Effector memory CD8-positive, alpha-beta T cell (primary cell): ENCODE data around the gene CD163L1.
A peak's percentile ranks its signal among the peaks of the same experiment; 100 is the strongest.
"Not testable (repeated sequence)": the region's sequence is repeated elsewhere in the genome, so short reads cannot be mapped to it uniquely, and the experiment has no call there.

Experiments used
- ATAC-seq: fragments of 150-1000 bp; cut with Tn5 transposase; replicated peaks from 2 replicates; pipeline ENCODE4 v1.10.0; 2021; ENCODE audit warnings: mild to moderate bottlenecking, moderate library complexity
- DNase-seq, 3 experiments: peaks; one replicate each; pipeline ENCODE4 v3.0.0; 2021
- H3K27ac Mint-ChIP-seq, 2 donors: one replicate each; pipeline ENCODE4 v1.8.0; 2022; ENCODE audit warnings: mild to moderate bottlenecking in 2 of 2, mixed read lengths in 2 of 2, moderate library complexity in 2 of 2
- H3K27me3 Mint-ChIP-seq, 2 donors: one replicate each; pipeline ENCODE4 v1.8.0; 2022; ENCODE audit warnings: mixed read lengths in 2 of 2
- H3K36me3 Mint-ChIP-seq: one replicate; pipeline ENCODE4 v1.8.0; 2022; ENCODE audit warnings: mild to moderate bottlenecking, moderate library complexity, mixed read lengths; ENCODE audit not compliant: insufficient read depth
- H3K4me1 Mint-ChIP-seq, 2 donors: one replicate each; pipeline ENCODE4 v1.8.0; 2022; ENCODE audit warnings: low read depth in 2 of 2, mixed read lengths in 2 of 2
- H3K4me3 Mint-ChIP-seq, 2 donors: one replicate each; pipeline ENCODE4 v1.8.0; 2022; ENCODE audit warnings: mild to moderate bottlenecking in 2 of 2, mixed read lengths in 2 of 2, moderate library complexity in 2 of 2
- H3K9me3 Mint-ChIP-seq, 2 donors: one replicate each; pipeline ENCODE4 v1.8.0; 2022; ENCODE audit warnings: mixed read lengths in 2 of 2

CD163L1 gene

GRCh38 chr12:7439579-7440505 is 4.1 kb downstream of the CD163L1 start:
- Mint-ChIP-seq H3K4me3 (peak overlapping the region; percentile 72 to 81), H3K36me3 (no peaks in the 10 kb centered on the region), H3K27me3 (peaks cover 35 to 36% of the 10 kb centered on the region in 2 donors), H3K4me1 (peaks cover 0 to 13% of the 10 kb centered on the region in 2 donors), H3K27ac (peak overlapping the region; percentile 41 to 54), H3K9me3 (no peaks in the 10 kb centered on the region)
- DNase-seq, result peak in 2 of 3 experiments; percentile 6 to 22
- peak; percentile 75 for ATAC-seq

GRCh38 chr12:7438291-7438995 is 5.5 kb downstream of the CD163L1 start:
- Mint-ChIP-seq H3K4me1 (peaks cover 0 to 13% of the 10 kb centered on the region in 2 donors), H3K27me3 (peaks cover 31 to 36% of the 10 kb centered on the region in 2 donors)
- not testable (repeated sequence) for H3K4me3 Mint-ChIP-seq, H3K9me3 Mint-ChIP-seq, DNase-seq, ATAC-seq, H3K36me3 Mint-ChIP-seq, H3K27ac Mint-ChIP-seq

DNA sequence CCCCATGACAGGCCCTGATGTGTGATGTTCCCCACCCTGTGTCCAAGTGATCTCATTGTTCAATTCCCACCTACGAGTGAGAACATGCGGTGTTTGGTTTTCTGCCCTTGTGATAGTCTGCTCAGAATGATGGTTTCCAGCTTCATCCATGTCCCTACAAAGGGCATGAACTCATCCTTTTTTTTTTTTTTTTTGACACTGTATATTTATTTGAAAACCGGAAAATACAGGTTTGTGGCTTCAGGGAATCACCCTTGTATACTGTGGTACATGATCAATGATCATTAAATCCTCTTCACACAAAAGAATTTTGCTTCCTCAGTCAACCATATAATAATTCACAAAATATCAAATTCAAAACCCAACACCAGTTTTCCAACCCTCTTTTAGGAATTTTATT is 6.5 kb downstream of the CD163L1 start:
- peaks cover 31 to 36% of the 10 kb centered on the region in 2 donors for H3K27me3 Mint-ChIP-seq
- ATAC-seq, H3K9me3 Mint-ChIP-seq, H3K27ac Mint-ChIP-seq, H3K36me3 Mint-ChIP-seq, H3K4me3 Mint-ChIP-seq, DNase-seq: not testable (repeated sequence)
- peaks cover 0 to 13% of the 10 kb centered on the region in 2 donors for H3K4me1 Mint-ChIP-seq

DNA sequence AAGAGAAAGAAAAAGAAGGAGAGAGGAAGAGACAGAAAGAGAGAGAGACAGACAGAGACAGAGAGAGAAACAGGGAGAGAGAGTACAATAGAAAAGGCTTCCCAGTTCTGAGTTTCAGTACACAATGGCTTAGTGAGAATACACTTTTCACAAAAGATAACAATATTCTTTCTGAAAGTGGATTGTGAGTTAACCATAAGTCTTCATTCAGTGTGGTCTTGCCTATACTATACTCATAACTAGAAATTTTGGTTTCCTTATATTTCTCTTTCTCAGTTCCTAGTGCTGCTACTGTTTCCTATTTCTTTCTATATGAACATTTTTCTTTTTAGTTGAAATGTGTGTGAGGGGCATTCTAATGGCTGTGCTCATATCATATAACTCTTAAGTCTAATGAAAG is 9.3 kb downstream of the CD163L1 start:
- H3K9me3 Mint-ChIP-seq, result no peaks in the 10 kb centered on the region
- H3K4me1 Mint-ChIP-seq, result peaks cover 0 to 10% of the 10 kb centered on the region in 2 donors
- H3K4me3 Mint-ChIP-seq, result no peak overlapping the region
- ATAC-seq (no peak), DNase-seq (no peak)
- H3K27ac Mint-ChIP-seq, result no peak overlapping the region
- no peaks in the 10 kb centered on the region for H3K36me3 Mint-ChIP-seq
- peaks cover 24% of the 10 kb centered on the region in 2 donors for H3K27me3 Mint-ChIP-seq

GRCh38 chr12:7433276-7433822 is 10.6 kb downstream of the CD163L1 start:
- ATAC-seq (no peak), DNase-seq (no peak)
- H3K4me3 Mint-ChIP-seq, result no peak overlapping the region
- H3K9me3 Mint-ChIP-seq, result no peaks in the 10 kb centered on the region
- no peak overlapping the region for H3K27ac Mint-ChIP-seq
- H3K4me1 Mint-ChIP-seq, result no peaks in the 10 kb centered on the region
- H3K36me3 Mint-ChIP-seq, result no peaks in the 10 kb centered on the region
- H3K27me3 Mint-ChIP-seq, result peaks cover 11 to 16% of the 10 kb centered on the region in 2 donors

DNA sequence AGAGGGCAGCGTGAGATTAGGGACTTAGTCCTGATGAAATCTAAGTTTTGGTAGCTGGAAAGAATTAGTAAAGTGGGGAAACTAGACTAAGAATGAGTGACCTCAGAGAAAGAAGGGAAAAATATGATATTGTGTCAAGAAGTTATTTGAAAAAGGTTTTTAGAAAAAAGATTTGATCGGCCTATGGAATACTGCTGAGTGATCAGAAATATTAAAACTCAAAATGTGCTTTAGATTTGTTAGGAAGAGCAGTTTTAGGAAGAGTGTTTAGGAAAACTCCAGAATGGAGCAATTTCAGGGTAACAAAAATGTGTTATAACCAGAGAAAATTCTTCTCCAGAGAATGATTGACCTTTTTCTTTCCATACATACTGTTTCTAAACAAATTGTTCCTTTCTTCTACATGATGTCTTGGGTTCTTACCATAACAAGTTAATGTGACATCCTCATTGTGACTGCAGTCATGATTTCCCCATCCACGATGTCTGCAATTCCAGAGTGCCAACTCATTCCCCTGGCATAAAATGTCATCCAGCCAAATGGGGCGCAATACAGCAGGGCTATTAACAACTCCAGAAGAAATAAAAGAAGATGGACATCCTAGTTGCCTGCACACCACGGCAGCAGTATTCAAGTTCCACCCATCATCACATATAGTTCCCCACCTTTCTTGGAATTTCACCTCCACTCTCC is 11.8 kb downstream of the CD163L1 start:
- ATAC-seq (no peak), DNase-seq (no peak)
- Mint-ChIP-seq H3K9me3 (no peaks in the 10 kb centered on the region), H3K27ac (no peak overlapping the region), H3K4me3 (no peak overlapping the region), H3K36me3 (no peaks in the 10 kb centered on the region), H3K4me1 (no peaks in the 10 kb centered on the region), H3K27me3 (peaks cover 10 to 16% of the 10 kb centered on the region in 2 donors)

DNA sequence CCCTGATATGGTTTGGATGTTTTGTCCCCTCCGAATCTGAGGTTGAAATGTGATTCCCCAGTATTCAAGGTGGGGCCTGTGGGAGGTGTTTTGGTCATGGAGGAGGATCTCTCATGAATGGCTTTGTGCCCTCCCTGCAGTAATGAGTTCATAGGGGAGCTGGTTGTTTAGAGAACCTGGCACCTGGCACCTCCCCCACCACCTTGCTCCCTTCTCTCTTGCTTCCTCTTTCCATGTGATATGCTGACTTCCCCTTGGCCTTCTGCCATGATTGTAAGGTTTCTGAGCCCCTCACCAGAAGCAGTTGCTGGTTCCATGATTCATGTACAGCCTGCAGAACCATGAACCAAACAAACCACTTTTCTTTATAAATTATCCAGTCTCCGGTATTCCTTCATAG is 32.6 kb downstream of the CD163L1 start:
- peaks cover 35 to 36% of the 10 kb centered on the region in 2 donors for H3K27me3 Mint-ChIP-seq
- no peak for ATAC-seq
- H3K9me3 Mint-ChIP-seq, result no peaks in the 10 kb centered on the region
- no peak overlapping the region for H3K27ac Mint-ChIP-seq
- no peak for DNase-seq
- H3K4me1 Mint-ChIP-seq, result no peaks in the 10 kb centered on the region
- no peaks in the 10 kb centered on the region for H3K36me3 Mint-ChIP-seq
- H3K4me3 Mint-ChIP-seq, result no peak overlapping the region

DNA sequence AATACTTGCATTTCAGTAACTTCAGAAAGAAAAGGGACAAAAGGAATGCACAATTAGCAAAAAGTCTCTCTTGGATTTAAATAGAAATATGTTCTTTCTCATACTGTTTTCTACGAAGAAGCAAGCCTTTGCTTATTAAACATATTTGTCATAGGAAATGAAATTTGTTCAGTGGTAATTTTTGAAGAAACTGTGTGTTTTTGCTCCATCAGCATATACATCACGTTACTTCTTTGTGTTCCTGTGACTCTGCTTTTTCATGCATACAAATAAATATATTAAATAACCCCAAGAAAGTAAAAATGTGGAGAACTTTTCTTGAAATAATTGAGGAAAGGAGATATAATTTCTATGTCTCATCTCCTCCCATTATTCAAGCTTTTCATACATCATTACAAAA is 39.7 kb downstream of the CD163L1 start:
- DNase-seq (no peak), ATAC-seq (no peak)
- Mint-ChIP-seq H3K4me1 (no peaks in the 10 kb centered on the region), H3K27ac (no peak overlapping the region), H3K9me3 (no peaks in the 10 kb centered on the region), H3K36me3 (no peaks in the 10 kb centered on the region), H3K27me3 (peaks cover 24 to 35% of the 10 kb centered on the region in 2 donors), H3K4me3 (no peak overlapping the region)

DNA sequence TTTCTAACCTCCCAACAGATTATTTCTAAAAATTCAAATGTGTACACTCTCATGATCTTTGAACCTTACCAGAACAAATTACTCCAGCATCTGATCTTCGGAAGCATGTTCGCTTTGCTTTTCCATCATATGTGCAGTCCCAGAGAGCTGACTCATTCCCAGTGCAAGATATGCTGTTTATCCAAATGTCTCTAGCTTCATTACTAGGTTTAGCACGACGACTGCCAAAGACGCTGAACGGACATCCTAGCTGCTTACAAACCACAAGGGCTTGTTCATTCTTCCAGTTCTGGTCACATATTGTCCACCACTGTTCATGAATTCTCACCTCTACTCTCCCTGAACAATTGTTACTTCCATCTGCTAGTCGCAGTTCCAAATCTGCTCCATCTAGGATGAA is 40.5 kb downstream of the CD163L1 start:
- ATAC-seq, result no peak
- no peak for DNase-seq
- Mint-ChIP-seq H3K9me3 (no peaks in the 10 kb centered on the region), H3K27ac (no peak overlapping the region), H3K4me3 (no peak overlapping the region), H3K36me3 (no peaks in the 10 kb centered on the region), H3K4me1 (no peaks in the 10 kb centered on the region), H3K27me3 (peaks cover 23 to 33% of the 10 kb centered on the region in 2 donors)

DNA sequence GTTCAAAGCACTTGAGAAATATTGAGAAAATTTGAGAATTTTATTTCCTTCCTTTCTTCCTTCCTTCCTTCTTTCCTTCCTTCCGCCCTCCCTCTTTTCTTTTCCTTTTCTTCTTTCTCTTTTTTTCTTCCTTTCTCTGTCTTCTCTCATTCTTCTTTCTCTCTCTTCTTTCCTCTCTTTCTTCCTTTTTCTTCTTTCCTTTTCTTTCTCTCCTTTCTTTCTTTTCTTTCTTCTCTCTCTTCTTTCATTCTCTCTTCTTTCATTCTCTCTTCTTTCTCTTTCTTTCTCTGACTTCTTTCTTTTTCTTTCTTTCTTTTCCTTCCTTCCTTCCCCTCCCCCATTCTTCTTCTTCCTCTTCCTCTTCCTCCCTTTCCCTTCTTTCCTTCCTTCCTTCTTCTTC is 44.9 kb downstream of the CD163L1 start:
- H3K36me3 Mint-ChIP-seq, result no peaks in the 10 kb centered on the region
- DNase-seq (no peak), ATAC-seq (no peak)
- H3K27me3 Mint-ChIP-seq, result peaks cover 16 to 22% of the 10 kb centered on the region in 2 donors
- no peaks in the 10 kb centered on the region for H3K9me3 Mint-ChIP-seq
- no peak overlapping the region for H3K4me3 Mint-ChIP-seq
- no peaks in the 10 kb centered on the region for H3K4me1 Mint-ChIP-seq
- no peak overlapping the region for H3K27ac Mint-ChIP-seq

DNA sequence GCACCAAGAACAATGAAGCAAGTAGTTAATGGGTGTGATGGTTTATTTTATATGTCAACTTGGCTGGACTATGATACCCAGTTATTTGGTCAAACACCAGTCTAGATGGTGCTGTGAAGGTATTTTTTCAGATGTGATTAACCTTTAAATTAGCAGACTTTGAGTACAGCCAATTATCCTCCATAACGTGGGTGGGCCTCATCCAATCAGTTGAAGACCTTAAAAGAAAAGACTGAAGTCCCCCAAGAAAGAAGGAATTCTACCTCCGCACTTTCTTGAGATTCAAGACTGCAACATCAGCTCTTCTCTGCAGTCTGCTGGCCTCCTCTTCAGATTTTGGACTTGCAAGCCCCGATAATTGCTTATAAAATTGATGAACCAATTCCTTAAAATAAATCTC is 47.5 kb downstream of the CD163L1 start:
- Mint-ChIP-seq H3K9me3 (no peaks in the 10 kb centered on the region), H3K36me3 (no peaks in the 10 kb centered on the region), H3K4me3 (no peak overlapping the region), H3K27me3 (peaks cover 20 to 35% of the 10 kb centered on the region in 2 donors), H3K4me1 (no peaks in the 10 kb centered on the region), H3K27ac (no peak overlapping the region)
- no peak for DNase-seq
- ATAC-seq, result no peak

GRCh38 chr12:7395950-7396349 is 48.0 kb downstream of the CD163L1 start:
- ATAC-seq (no peak), DNase-seq (no peak)
- peaks cover 25 to 35% of the 10 kb centered on the region in 2 donors for H3K27me3 Mint-ChIP-seq
- H3K36me3 Mint-ChIP-seq, result no peaks in the 10 kb centered on the region
- no peak overlapping the region for H3K27ac Mint-ChIP-seq
- no peaks in the 10 kb centered on the region for H3K9me3 Mint-ChIP-seq
- H3K4me3 Mint-ChIP-seq, result no peak overlapping the region
- no peaks in the 10 kb centered on the region for H3K4me1 Mint-ChIP-seq

DNA sequence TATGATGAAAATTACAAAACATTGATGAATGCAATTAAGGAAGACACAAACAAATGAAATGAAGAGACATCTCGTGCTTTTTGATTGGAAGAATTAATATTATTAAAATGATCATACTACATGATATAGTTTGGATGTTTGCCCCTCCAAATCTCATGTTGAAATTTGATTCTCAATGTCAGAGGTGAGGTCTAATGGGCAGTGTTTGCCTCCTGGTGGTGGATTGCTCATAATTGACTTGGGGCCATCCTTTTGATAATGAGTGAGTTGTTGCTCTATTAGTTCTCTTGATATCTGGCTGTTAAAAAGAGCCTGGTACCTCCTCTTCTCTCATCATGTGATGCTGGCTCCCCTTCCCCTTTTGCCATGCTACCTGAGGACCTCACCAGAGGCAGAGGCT is 56.7 kb downstream of the CD163L1 start:
- Mint-ChIP-seq H3K4me1 (no peaks in the 10 kb centered on the region), H3K9me3 (peaks cover 0 to 2% of the 10 kb centered on the region in 2 donors), H3K36me3 (no peaks in the 10 kb centered on the region), H3K27me3 (peaks cover 33% of the 10 kb centered on the region in 2 donors), H3K4me3 (no peak overlapping the region), H3K27ac (no peak overlapping the region)
- DNase-seq (no peak), ATAC-seq (no peak)
